NCI-H128 (cell line): ENCODE data around the gene KCNIP3.
"Not testable (repeated sequence)": the region's sequence is repeated elsewhere in the genome, so short reads cannot be mapped to it uniquely, and the experiment has no call there.

Experiments used
- DNase-seq: peaks from one replicate; lab custom pipeline; 2025; ENCODE audit not compliant: unreplicated experiment; lab: John Stamatoyannopoulos, UW

The KCNIP3 gene

GRCh38 chr2:95359501-95359930, 62.4 kb downstream of the KCNIP3 start:
- DNase-seq, result no peak

DNA sequence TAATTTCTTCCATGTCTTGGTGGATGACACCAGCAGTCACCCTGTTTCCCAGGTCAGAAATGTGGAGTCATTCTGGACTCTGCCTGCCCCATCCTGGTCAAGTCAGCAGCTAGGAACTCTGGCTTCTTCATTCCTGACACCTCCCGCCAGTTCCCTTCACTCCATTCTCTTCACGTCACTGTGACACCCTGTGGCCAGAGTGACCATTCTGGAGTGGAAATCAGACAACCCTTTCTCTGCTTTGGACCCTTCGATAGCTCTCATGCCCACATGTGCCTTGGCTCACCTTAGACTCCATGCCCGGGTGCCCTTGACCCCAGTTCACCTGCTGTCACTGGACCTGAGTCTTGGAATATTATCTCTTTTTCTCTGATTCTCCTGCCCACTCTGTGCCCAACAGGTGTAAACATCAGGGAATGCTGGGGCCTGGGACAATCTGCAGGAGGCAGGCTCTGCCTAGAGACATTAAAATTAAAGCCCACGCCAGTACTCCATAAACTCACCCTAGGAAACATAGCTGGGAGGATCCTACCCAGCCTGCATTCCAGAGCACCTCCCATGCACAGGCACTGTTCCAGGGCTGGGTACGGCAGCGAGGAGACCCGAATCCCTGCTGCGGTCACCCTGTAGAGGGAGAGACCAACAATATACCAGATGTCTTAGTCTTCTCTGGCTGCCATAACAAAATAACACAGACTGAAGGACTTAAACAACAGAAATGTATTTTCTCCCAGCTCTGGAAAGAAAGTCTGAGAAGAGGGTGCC, 64.3 kb downstream of the KCNIP3 start:
- DNase-seq, result no peak

- DNase-seq, result no peak
Measured at GRCh38 chr2:95362486-95362885, 65.3 kb downstream of the KCNIP3 start.

DNA sequence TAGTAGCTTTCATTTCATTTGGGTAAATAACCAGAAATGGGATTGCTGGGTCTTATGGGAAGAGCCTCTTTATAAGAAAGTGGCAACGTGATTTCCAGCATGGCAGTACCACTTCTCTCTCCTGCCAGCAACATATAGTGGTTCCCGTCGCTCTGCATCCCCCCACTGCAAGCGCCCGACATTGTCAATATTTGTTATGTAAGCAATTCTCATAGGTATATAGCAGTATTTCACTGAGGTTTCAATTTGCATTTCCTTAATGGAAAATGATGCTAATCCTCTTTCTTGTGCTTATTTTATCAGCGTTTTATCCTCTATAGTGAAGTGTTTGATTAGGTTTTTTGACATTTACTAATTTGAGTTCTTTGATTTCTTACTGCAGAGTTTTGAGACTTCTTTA, 69.4 kb downstream of the KCNIP3 start:
- no peak for DNase-seq

- no peak for DNase-seq
Measured at GRCh38 chr2:95372216-95372829, 75.2 kb downstream of the KCNIP3 start.

- no peak for DNase-seq
Measured at GRCh38 chr2:95372845-95373244, 75.7 kb downstream of the KCNIP3 start.

GRCh38 chr2:95374029-95374428, 76.9 kb downstream of the KCNIP3 start:
- DNase-seq, result no peak

GRCh38 chr2:95374451-95374920, 77.3 kb downstream of the KCNIP3 start:
- DNase-seq, result no peak

DNA sequence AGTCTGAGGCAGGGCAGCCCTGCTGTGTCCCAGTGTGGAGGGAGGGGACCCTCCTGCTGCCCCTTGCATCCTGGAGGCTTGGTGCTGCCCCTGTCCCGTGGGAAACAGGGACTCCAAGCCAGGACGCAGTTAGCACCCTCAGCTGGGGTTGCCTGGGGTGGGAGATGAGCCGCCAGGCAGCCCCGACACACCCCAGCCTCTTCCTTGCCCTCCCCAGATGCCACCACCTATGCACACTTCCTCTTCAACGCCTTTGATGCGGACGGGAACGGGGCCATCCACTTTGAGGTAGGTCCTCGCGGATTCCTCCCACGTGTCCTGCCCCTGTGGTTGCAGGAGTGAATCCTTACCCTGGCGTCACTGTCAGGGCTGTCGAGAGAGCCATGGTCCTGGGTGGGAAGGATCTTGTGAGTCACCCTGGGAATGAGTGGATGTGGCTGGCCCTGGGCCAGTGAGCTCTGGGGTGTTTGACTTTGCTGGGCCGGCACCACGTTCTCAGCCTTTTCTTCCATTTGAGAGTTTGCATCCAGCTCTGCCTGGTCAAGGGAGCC, 77.8 kb downstream of the KCNIP3 start:
- no peak for DNase-seq

DNA sequence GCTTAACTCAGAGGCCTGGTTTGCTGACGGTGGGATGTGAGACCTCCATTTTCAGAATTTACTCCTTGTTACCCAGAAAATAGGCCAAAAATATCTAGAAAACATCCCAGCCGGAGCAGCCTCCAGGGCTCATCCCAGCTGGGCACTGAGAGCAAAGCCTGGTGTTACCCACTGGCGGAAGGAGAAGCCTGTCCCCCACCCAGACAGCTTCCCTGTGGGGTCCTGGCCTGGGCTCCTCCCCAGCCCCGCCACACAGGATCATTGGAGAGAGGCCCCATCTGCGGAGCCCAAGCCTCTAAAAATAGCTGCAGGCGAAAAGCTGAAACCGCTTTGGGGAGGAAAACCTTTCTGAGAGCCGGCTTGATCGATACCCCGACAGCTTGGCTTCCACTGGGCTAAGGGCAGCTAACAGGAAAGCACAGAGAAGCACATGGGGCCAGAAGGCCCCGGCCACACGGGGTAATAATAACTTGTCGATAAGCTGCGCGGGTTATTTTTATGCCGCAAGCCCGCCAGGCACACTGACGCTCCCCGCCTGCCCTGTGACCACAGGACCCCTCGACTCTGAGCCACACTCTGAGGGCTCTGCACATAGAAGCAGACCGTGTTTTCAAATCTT, 78.5 kb downstream of the KCNIP3 start:
- no peak for DNase-seq

DNA sequence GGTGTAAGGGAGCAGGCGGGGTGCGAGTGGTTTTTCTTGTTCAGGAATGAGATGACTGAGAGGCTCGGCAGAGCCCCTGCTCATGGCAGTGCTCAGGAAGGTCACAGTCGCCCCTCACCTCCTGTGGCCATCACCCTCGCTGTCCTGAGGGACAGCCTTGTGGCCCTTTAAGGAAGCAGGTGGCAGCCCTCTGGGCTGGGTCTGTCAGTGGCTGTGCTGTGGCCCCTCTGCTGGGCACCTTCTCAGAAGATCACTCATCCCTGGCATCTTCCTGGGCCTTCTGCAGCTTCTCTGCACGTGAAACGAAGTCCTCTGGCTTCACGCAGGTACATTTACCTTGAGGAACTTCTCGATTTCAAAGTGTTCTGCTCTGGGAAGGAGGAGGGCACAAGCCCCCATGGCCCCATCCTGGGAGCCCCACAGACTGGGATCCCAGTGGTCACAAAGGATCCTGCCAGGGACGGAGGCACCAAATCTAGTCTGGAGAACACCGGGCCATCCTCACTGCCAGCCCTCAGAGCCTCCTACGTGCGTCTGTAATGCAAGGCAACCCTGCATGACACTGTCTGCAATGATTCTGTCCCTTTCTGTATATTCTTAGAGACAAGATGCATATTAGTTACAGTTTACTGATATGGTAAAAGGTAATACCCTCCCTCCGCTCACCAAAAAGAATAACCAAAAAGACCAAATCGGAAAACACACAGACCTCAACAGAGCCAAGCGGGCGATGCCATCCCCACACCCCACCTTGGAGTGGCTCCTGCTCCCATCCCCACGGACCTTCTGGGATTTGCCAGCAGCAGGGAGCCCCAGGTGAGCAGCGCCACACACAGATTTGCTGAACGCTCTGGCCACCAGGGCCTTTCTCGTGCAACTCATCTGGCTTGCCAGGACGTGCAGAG, 79.4 kb downstream of the KCNIP3 start:
- no peak for DNase-seq

DNA sequence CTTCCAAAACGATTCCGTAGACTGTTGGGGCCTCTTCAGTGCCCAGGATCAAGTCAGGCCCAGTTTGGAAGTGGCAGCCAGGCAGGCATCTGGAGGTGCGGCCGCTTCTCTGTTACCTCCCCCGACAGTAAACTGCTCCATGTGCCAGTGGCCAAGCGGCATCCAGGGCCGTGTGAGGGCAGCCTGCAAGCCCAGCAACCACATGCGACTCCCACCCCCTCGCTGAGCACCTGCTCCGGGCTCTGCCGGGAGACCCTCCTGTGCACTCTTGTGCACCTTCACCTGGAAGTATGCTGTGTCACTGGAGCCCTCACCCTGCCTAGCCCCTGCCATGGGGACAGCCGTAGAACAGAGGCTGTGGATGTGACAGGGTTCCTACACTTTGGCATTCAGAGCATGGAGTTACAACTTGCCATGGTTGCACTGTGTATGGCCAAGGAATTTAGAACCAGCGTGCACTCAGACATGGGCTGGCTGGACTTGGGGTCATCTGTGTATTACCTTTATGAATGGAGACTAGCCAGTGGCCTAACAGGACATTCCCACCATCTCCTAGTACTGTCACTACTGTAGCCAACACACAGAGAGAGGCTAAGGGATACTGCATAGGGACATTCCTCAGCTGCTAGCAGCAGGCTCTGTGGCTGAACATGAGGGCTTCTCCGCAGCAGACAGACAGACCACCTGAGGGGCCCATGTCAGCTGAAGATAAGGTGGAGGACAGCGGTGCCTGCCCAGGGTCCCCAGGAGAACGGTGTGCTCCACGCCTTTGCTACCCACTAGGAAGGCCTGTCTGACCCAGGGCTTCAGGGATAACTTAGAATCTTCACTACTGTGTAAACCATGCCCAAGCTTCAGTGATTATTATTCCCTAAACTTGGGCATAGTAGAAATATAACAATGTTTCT, 80.3 kb downstream of the KCNIP3 start:
- no peak for DNase-seq

- not testable (repeated sequence) for DNase-seq
Measured at GRCh38 chr2:95378281-95378680, 81.1 kb downstream of the KCNIP3 start.

- DNase-seq, result no peak
Measured at GRCh38 chr2:95379371-95379831, 82.3 kb downstream of the KCNIP3 start.

- no peak for DNase-seq
Measured at GRCh38 chr2:95380280-95380679, 83.1 kb downstream of the KCNIP3 start.

GRCh38 chr2:95380731-95381130, 83.6 kb downstream of the KCNIP3 start:
- no peak for DNase-seq

DNA sequence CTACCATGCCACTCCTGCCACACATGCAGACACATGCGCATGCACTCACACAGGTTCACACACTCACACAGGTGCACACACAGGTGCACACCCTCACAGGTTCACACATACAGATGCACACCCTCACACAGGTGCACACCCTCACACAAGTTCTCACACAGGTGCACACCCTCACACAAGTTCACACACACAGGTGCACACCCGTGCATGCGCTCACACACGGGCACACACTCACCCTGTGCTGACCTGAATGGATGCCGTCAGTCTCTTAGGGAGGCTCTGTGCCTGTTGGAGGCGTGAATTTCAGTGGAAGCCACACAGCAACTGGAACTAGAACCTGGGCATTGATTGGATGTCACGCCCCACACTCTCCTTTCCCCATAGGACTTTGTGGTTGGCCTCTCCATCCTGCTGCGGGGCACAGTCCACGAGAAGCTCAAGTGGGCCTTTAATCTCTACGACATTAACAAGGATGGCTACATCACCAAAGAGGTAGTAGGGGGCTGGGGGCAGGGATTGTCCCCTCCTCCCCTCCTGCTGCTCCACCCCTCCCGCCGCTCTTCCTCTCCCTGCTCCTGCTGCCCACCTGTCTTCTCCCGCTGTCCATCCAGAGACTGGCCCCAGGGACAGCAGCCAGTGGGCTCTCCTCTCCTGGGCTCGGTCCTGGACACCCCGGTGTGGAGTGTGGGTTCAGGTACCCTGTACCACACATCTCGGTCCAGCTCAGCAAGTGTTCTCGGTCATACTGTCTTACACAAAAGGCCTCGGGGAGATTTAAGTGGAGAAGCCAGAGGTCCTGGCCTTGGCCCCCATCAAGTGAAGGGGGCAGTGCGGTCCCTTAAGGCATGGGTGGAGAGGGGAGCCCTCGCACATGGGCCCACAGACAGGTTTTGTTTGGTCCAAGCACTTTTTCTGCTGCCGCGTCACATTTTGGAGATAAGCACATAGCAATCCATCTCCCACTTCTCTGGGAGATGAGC, 84.4 kb downstream of the KCNIP3 start:
- no peak for DNase-seq

DNA sequence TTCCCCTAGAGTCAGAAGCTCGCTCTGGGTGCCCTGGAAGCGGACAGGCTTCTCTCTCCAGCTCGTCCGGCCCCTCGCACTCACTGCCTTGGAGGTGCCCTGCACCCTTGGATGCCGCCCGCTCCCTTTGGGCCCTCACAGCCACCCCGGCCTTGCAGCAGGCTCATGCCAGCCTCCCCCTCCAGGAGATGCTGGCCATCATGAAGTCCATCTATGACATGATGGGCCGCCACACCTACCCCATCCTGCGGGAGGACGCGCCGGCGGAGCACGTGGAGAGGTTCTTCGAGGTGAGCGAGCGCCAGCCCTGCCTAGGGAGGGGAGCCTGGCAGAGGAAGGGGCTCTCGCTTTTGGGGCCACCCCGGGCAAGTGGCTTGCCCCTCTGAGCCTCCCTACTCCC, 85.0 kb downstream of the KCNIP3 start:
- DNase-seq, result no peak
